Measurements from ENCODE around the gene LYRM7.

Gene LYRM7

DNA sequence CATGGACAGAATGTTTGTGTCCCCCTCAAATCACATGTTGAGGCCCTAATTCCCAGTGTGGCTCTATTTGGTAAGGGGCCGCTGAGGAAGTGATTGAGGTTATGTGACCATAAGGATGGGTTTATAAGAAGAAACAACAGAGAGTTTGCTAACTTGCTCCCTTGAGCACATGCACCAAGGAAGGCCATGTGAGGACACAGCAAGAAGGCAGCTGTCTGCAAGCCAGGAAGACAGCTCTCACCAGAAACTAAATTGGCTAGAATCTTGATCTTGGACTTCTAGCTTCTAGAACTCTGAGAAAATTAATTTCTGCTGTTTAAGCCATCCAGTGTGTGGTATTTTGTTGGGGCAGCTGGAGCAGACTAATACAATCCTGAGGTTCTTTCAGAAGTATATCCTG, 57.9 kb downstream of the LYRM7 start:
- no peaks in the 10 kb centered on the region for H3K27me3 ChIP-seq (replicated peaks; ENCODE audit: insufficient read depth, low read length)
- no peaks in the 10 kb centered on the region for H3K4me1 ChIP-seq (ENCODE audit: low read length)
- H3K4me2 ChIP-seq (ENCODE audit: low read depth, low read length) = no peak overlapping the region
- DNase-seq = no peak
- H3K27ac ChIP-seq (ENCODE audit: low read length) = no peak overlapping the region
- H3K79me2 ChIP-seq (ENCODE audit: low read length) = no peaks in the 10 kb centered on the region
- H3K9ac ChIP-seq (ENCODE audit: low read length) = no peak overlapping the region
- no peaks in the 10 kb centered on the region for H3K36me3 ChIP-seq (replicated peaks; ENCODE audit: insufficient read depth, low read length)
- H3K9me3 ChIP-seq (replicated peaks; ENCODE audit: insufficient read depth, low read length) = no peaks in the 10 kb centered on the region
- TF ChIP-seq, protein P1, sequence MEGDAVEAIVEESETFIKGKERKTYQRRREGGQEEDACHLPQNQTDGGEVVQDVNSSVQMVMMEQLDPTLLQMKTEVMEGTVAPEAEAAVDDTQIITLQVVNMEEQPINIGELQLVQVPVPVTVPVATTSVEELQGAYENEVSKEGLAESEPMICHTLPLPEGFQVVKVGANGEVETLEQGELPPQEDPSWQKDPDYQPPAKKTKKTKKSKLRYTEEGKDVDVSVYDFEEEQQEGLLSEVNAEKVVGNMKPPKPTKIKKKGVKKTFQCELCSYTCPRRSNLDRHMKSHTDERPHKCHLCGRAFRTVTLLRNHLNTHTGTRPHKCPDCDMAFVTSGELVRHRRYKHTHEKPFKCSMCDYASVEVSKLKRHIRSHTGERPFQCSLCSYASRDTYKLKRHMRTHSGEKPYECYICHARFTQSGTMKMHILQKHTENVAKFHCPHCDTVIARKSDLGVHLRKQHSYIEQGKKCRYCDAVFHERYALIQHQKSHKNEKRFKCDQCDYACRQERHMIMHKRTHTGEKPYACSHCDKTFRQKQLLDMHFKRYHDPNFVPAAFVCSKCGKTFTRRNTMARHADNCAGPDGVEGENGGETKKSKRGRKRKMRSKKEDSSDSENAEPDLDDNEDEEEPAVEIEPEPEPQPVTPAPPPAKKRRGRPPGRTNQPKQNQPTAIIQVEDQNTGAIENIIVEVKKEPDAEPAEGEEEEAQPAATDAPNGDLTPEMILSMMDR (IDR thresholded peaks at IDR 0.05; ENCODE audit: low read length) = no peak
- TF ChIP-seq EZH2phosphoT487 (IDR thresholded peaks at IDR 0.05; ENCODE audit: low read length) (no peak), EZH2 (optimal IDR thresholded peaks at IDR 0.05; ENCODE audit: low read depth, low read length) (no peak)
- no peaks in the 10 kb centered on the region for H4K20me1 ChIP-seq (ENCODE audit: insufficient read depth, low read length)
- no peak overlapping the region for H3K4me3 ChIP-seq (ENCODE audit: low read length)
- no peak overlapping the region; the same call in 1 of the 2 replicates for H2AFZ ChIP-seq (ENCODE audit: low read length)
- no peaks in the 10 kb centered on the region for H3K9me2 ChIP-seq (replicated peaks; ENCODE audit: insufficient read depth, low read length)
- no peaks in the 10 kb centered on the region for H3F3A ChIP-seq (ENCODE audit: insufficient read depth, low read length)

DNA sequence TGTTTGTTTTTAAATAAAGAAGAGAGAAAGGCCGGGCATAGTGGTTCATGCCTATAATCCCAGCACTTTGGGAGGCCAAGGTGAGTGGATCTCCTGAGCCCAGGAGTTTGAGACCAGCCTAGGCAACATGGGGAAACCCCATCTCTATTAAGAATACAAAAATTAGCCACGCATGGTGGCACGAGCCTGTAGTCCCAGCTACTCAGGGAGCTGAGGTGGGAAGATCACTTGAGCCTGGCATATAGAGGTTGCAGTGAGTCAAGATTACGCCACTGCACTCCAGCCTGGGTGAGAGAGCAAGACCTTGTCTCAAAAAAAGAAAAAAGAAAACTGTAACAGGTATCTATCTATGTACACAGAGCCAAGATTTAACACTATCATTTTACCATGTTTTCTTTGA, 58.9 kb downstream of the LYRM7 start:
- no peaks in the 10 kb centered on the region for H3K4me1 ChIP-seq (ENCODE audit: low read length)
- no peak overlapping the region for H2AFZ ChIP-seq (ENCODE audit: low read length)
- H3K4me2 ChIP-seq (ENCODE audit: low read depth, low read length) = no peak overlapping the region
- no peaks in the 10 kb centered on the region for H3K9me3 ChIP-seq (replicated peaks; ENCODE audit: insufficient read depth, low read length)
- TF ChIP-seq, protein P1 (IDR thresholded peaks at IDR 0.05; ENCODE audit: low read length) = no peak
- TF ChIP-seq EZH2 (optimal IDR thresholded peaks at IDR 0.05; ENCODE audit: low read depth, low read length) (no peak), EZH2phosphoT487 (IDR thresholded peaks at IDR 0.05; ENCODE audit: low read length) (no peak)
- H3K36me3 ChIP-seq (replicated peaks; ENCODE audit: insufficient read depth, low read length) = no peaks in the 10 kb centered on the region
- no peak overlapping the region for H3K9ac ChIP-seq (ENCODE audit: low read length)
- no peaks in the 10 kb centered on the region for H4K20me1 ChIP-seq (ENCODE audit: insufficient read depth, low read length)
- no peaks in the 10 kb centered on the region for H3K27me3 ChIP-seq (replicated peaks; ENCODE audit: insufficient read depth, low read length)
- no peaks in the 10 kb centered on the region for H3K9me2 ChIP-seq (replicated peaks; ENCODE audit: insufficient read depth, low read length)
- no peak overlapping the region for H3K4me3 ChIP-seq (ENCODE audit: low read length)
- H3K79me2 ChIP-seq (ENCODE audit: low read length) = no peaks in the 10 kb centered on the region
- H3K27ac ChIP-seq (ENCODE audit: low read length) = no peak overlapping the region
- DNase-seq = no peak
- H3F3A ChIP-seq (ENCODE audit: insufficient read depth, low read length) = no peaks in the 10 kb centered on the region

GRCh38 chr5:131230406-131230805, 59.7 kb downstream of the LYRM7 start:
- no peaks in the 10 kb centered on the region for H4K20me1 ChIP-seq (ENCODE audit: insufficient read depth, low read length)

More at GRCh38 chr5:131230406-131230805, 59.7 kb downstream of the LYRM7 start:
- H3K4me1 ChIP-seq (ENCODE audit: low read length) = no peaks in the 10 kb centered on the region
- no peaks in the 10 kb centered on the region for H3K27me3 ChIP-seq (replicated peaks; ENCODE audit: insufficient read depth, low read length)
- TF ChIP-seq, protein P1 (IDR thresholded peaks at IDR 0.05; ENCODE audit: low read length) = no peak
- TF ChIP-seq EZH2 (optimal IDR thresholded peaks at IDR 0.05; ENCODE audit: low read depth, low read length) = no peak
- no peak for TF ChIP-seq EZH2phosphoT487 (IDR thresholded peaks at IDR 0.05; ENCODE audit: low read length)
- peak overlapping the region; percentile 35 for H2AFZ ChIP-seq (ENCODE audit: low read length)
- H3K4me2 ChIP-seq (ENCODE audit: low read depth, low read length) = peak overlapping the region; percentile 58
- H3K9ac ChIP-seq (ENCODE audit: low read length) = no peak overlapping the region; the same call in 1 of the 2 replicates
- H3K4me3 ChIP-seq (ENCODE audit: low read length) = peak overlapping the region; percentile 36; the same call in 1 of the 2 replicates
- no peaks in the 10 kb centered on the region for H3K79me2 ChIP-seq (ENCODE audit: low read length)
- no peaks in the 10 kb centered on the region for H3K36me3 ChIP-seq (replicated peaks; ENCODE audit: insufficient read depth, low read length)
- H3F3A ChIP-seq (ENCODE audit: insufficient read depth, low read length) = no peaks in the 10 kb centered on the region
- DNase-seq = peak; percentile 47
- no peaks in the 10 kb centered on the region for H3K9me3 ChIP-seq (replicated peaks; ENCODE audit: insufficient read depth, low read length)
- H3K9me2 ChIP-seq (replicated peaks; ENCODE audit: insufficient read depth, low read length) = no peaks in the 10 kb centered on the region
- H3K27ac ChIP-seq (ENCODE audit: low read length) = no peak overlapping the region

Data from MM.1S (cell line).